Osteocyte (in vitro differentiated cells): ENCODE measurements around the gene LIPK. TPM values are rescaled to one million over a fixed set of nuclear protein-coding genes. Genes with fewer than 3 reads are reported as not detected.
"Not testable (repeated sequence)": the region's sequence is repeated elsewhere in the genome, so short reads cannot be mapped to it uniquely, and the experiment has no call there.

Experiments used
- DNase-seq: peaks from one replicate; pipeline ENCODE4 v3.0.0; 2021; ENCODE audit warnings: mixed read lengths; ENCODE audit not compliant: unreplicated experiment; ENCODE audit errors: extremely low spot score
- H3K27ac Mint-ChIP-seq: one replicate; pipeline ENCODE4 v1.8.0; 2021; ENCODE audit warnings: mild to moderate bottlenecking, mixed read lengths; ENCODE audit not compliant: unreplicated experiment
- H3K27me3 Mint-ChIP-seq: one replicate; pipeline ENCODE4 v1.8.0; 2021; ENCODE audit warnings: mixed read lengths; ENCODE audit not compliant: unreplicated experiment
- H3K36me3 Mint-ChIP-seq: one replicate; pipeline ENCODE4 v1.8.0; 2021; ENCODE audit warnings: mixed read lengths; ENCODE audit not compliant: unreplicated experiment
- H3K4me1 Mint-ChIP-seq: one replicate; pipeline ENCODE4 v1.8.0; 2021; ENCODE audit warnings: mixed read lengths; ENCODE audit not compliant: unreplicated experiment
- H3K4me3 Mint-ChIP-seq: one replicate; pipeline ENCODE4 v1.8.0; 2021; ENCODE audit warnings: mild to moderate bottlenecking, moderate library complexity, mixed read lengths; ENCODE audit not compliant: unreplicated experiment
- H3K9me3 Mint-ChIP-seq: one replicate; pipeline ENCODE4 v1.8.0; 2021; ENCODE audit warnings: mixed read lengths; ENCODE audit not compliant: unreplicated experiment
- total RNA-seq: library from RNA; stranded (reverse); gene quantifications from 2 replicates; pipeline ENCODE4 v1.2.1, GENCODE V29; 2021
- TF ChIP-seq, protein P1 (sequence below): fragments of 200-600 bp; sonication (generic); IDR thresholded peaks from 2 replicates; pipeline ENCODE4 v1.5.0; 2021; ENCODE audit warnings: antibody characterized with exemption, mild to moderate bottlenecking, moderate library complexity

Gene LIPK
- total RNA-seq, 1 donor from 2014 or later = not detected

DNA sequence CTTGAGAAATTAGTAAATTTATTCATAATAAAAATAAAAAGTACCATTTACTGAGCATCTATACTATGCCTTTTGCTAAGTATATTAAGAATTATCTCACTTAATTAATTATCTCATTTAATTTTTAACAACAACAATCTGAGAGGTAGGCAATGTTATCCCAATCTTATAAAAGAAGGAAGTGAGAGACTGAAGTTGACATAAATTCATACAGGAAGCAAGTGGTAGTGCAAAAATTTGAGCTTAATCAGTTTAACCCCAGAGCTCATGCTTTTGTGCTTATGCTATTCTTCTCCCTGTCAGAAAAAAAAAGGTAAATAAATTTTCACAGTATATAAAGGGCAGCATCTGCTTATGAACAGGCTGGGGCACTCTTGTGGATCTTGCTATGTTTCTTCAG lies 44.5 kb upstream of the LIPK start:
- H3K36me3 Mint-ChIP-seq = no peaks in the 10 kb centered on the region
- TF ChIP-seq, protein P1, sequence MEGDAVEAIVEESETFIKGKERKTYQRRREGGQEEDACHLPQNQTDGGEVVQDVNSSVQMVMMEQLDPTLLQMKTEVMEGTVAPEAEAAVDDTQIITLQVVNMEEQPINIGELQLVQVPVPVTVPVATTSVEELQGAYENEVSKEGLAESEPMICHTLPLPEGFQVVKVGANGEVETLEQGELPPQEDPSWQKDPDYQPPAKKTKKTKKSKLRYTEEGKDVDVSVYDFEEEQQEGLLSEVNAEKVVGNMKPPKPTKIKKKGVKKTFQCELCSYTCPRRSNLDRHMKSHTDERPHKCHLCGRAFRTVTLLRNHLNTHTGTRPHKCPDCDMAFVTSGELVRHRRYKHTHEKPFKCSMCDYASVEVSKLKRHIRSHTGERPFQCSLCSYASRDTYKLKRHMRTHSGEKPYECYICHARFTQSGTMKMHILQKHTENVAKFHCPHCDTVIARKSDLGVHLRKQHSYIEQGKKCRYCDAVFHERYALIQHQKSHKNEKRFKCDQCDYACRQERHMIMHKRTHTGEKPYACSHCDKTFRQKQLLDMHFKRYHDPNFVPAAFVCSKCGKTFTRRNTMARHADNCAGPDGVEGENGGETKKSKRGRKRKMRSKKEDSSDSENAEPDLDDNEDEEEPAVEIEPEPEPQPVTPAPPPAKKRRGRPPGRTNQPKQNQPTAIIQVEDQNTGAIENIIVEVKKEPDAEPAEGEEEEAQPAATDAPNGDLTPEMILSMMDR = no peak
- no peak overlapping the region for H3K27ac Mint-ChIP-seq
- no peaks in the 10 kb centered on the region for H3K9me3 Mint-ChIP-seq
- H3K4me3 Mint-ChIP-seq = no peak overlapping the region
- H3K4me1 Mint-ChIP-seq = peaks cover 29% of the 10 kb centered on the region
- no peaks in the 10 kb centered on the region for H3K27me3 Mint-ChIP-seq
- no peak for DNase-seq

DNA sequence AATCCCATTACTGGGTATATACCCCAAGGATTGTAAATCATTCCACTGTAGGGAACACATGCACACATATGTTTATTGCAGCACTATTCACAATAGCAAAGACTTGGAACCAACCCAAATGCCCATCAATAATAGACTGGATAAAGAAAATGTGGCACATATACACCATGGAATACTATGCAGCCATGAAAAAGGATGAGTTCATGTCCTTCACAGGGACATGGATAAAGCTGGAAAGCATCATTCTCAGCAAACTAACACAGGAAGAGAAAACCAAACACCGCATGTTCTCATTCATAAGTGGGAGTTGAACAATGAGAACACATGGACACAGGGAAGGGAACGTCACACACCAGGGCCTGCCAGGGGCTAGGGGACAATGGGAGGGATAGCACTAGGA lies 42.9 kb upstream of the LIPK start:
- H3K4me3 Mint-ChIP-seq, DNase-seq, H3K27me3 Mint-ChIP-seq, H3K27ac Mint-ChIP-seq, H3K36me3 Mint-ChIP-seq, H3K9me3 Mint-ChIP-seq: not testable (repeated sequence)
- H3K4me1 Mint-ChIP-seq = peaks cover 19% of the 10 kb centered on the region

DNA sequence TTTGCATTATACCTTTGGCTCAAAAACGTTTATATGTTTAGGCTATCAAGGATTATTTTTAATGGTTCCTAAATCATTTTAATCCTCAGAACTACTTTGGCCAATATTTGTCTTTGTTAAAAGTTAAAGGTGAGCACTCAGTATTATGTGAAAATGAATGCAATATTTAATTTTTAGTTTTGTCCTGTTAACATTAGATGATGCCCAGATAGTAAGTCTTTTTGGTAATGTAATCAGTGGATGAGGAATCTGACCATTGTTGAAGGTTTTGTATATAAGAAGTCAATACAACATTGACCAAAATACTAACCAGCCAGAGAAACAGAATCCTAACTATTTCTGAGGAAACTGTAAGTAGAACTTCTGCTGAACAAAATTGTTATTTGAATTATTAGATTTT lies 41.9 kb upstream of the LIPK start, which contains the start of gene LIPF:
Gene LIPF (plus strand): TSS at position 301 of the 400 bp plus-strand sequence. CDS start 2,856 bp downstream, outside the sequence.
- TF ChIP-seq, protein P1 = no peak
- Mint-ChIP-seq H3K4me3 (no peak within 1 kb of the TSS), H3K27me3 (no peaks in the 10 kb centered on the region), H3K9me3 (no peaks in the 10 kb centered on the region), H3K36me3 (no peaks in the 10 kb centered on the region), H3K27ac (no peak within 1 kb of the TSS), H3K4me1 (peaks cover 16% of the 10 kb centered on the region)
- no peak for DNase-seq

DNA sequence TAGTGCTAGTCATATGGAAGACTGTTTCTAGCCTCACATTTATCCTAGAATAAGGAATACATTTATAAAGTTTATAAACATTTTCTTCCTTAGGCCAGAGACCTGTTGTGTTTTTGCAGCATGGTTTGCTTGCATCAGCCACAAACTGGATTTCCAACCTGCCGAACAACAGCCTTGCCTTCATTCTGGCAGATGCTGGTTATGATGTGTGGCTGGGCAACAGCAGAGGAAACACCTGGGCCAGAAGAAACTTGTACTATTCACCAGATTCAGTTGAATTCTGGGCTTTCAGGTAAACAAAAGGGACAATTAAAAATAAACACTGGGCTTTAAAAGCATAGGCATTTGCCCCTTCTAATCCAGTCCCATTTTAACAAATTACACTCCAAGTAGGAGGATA lies 37.6 kb upstream of the LIPK start:
- no peaks in the 10 kb centered on the region for H3K9me3 Mint-ChIP-seq
- no peak overlapping the region for H3K4me3 Mint-ChIP-seq
- DNase-seq = no peak
- TF ChIP-seq, protein P1 = no peak
- H3K4me1 Mint-ChIP-seq = peaks cover 4% of the 10 kb centered on the region
- no peak overlapping the region for H3K27ac Mint-ChIP-seq
- no peaks in the 10 kb centered on the region for H3K36me3 Mint-ChIP-seq
- H3K27me3 Mint-ChIP-seq = no peaks in the 10 kb centered on the region

DNA sequence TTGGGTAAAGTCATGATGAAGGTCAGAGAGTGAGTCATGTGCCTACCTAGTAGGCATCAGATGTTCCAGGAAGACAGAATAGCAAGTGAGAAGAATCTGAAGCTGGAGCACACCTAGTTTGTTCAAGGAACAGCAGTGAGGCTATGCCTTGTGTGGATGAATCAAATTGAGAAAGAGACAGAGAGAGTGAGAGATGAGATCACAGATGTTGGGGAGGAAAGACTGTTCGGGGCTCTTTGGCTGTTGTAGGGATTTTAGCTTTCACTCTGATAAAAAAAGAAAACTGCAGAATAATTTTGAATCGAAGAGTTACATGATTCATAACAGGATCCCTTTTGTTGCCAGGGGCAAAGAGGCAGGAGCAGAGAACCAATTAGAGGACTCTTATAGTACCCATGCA lies 35.6 kb upstream of the LIPK start:
- Mint-ChIP-seq H3K4me3 (no peak overlapping the region), H3K9me3 (no peaks in the 10 kb centered on the region), H3K27me3 (no peaks in the 10 kb centered on the region), H3K4me1 (peaks cover 4% of the 10 kb centered on the region), H3K36me3 (no peaks in the 10 kb centered on the region), H3K27ac (no peak overlapping the region)
- DNase-seq = no peak
- TF ChIP-seq, protein P1 = no peak

DNA sequence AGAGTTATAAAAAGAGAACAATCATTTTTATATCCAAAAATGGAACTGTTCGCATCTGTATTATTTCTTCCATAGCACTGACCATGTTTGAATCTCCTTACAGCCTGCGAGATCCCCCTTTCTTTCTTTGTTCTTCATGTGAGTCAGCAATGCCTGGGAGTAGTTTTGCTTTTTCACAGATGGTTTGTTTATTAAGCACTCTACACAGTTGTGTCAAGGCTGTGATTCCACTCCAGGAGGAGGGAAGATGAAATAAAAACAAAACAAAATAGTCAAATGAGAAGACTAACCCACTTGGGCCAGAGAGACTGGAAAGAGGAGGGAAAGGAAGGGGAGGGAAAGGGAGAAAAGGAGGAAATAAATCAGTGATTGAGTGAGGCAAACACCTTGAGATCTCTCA lies 34.0 kb upstream of the LIPK start:
- H3K4me3 Mint-ChIP-seq = no peak overlapping the region
- TF ChIP-seq, protein P1 = no peak
- DNase-seq = no peak
- no peaks in the 10 kb centered on the region for H3K27me3 Mint-ChIP-seq
- no peak overlapping the region for H3K27ac Mint-ChIP-seq
- no peaks in the 10 kb centered on the region for H3K9me3 Mint-ChIP-seq
- H3K4me1 Mint-ChIP-seq = peaks cover 4% of the 10 kb centered on the region
- H3K36me3 Mint-ChIP-seq = no peaks in the 10 kb centered on the region
